HG03097 (cell line): Measurements from ENCODE around the gene SORBS2.

ENCODE experiments used
- ATAC-seq: cut with Tn5 transposase; IDR thresholded peaks from one replicate; pipeline ENCODE4 v1.9.1; 2021; ENCODE audit not compliant: unreplicated experiment, low FRiP score

Gene SORBS2

DNA sequence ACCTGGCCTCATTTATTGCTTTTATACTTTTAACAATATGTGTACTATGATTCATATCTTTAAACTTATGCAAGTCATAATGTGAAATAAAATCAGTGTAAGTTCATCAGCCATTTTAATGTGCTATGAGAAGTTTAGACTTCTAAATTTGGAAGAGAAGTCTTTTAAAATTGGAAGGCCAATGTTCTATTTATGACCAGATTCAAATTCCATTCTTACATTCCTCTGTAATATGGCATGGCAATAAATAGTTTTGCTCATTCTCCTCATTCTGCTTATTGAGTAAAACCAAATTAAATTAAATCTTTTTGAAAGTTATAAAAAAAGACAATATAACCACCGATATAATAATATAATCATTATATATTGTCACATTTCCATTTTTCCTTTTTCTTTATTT, 126.2 kb downstream of the SORBS2 start:
- ATAC-seq = no peak

DNA sequence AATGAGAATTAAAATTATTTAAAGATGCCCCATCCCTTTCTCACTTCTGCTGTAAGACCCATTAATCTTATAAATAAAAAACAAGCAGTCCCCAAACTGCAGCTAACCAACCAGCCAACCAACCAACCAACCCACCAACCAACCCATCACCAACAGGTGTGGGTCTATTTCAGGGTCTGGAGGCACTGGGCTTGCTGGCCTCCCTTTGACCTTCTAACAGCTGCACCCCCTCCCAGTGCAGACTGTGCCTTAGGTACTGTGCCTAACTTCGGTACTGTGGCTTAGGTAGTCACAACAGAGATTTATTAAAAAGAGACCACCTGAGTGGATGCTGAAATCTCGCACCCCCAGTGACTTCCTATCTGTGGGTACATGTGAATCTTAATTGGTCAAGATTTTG, 128.1 kb downstream of the SORBS2 start:
- ATAC-seq = no peak

DNA sequence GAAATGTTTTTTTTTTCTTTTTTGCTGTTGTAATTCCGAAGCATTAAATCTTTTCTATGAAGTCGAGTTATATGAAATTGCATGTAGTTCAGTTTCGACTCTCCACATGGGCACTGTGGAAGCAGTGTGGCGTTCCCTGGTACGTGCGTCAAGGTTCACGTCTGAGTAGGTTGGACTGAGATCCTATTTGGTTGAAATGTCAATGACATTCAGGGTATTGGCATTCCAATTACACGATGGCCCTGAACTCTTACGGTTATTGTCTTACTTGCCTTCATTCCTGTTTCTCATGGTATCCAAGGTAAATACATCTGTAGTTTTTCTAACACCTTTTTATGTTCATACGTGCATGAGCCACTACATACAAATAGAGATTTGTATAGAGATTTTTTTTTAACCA, 128.8 kb downstream of the SORBS2 start:
- no peak for ATAC-seq

DNA sequence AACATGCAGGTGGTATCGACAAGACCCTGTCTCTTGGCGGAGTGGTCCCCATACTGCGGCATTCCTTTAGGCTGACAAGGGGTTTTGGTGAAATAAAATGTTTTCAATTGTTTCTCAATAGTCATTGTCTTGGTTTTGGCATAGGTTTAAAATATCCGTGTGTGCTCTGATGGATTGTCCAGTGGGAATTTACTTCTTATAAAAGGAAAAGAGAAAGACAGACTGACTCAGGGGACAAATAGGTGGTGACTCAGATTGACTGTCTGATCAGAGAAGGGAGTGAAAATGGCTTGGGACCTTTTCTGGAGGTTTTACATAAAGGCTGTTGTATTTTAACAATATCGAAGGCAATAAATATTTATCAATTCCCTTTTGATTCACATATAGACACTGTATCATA, 129.8 kb downstream of the SORBS2 start:
- no peak for ATAC-seq

DNA sequence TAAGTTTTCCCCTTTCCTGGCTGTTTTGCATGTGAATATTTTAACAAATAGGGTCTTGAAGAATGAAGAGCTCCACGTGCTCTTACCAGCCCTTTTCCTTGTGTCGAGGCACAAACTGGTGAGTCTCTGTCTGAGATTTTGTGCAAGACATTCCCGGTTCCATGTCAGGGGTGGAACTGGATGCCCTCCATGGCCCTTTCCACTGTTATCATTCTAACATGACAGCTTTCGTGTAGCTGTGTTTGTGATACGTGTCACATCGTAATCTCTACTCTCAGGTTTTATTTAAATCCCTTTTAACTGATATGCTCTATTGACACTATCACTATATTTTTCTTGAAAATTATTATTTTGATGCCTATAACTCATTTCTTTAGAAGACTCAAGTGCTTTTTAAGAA, 130.4 kb downstream of the SORBS2 start:
- no peak for ATAC-seq

DNA sequence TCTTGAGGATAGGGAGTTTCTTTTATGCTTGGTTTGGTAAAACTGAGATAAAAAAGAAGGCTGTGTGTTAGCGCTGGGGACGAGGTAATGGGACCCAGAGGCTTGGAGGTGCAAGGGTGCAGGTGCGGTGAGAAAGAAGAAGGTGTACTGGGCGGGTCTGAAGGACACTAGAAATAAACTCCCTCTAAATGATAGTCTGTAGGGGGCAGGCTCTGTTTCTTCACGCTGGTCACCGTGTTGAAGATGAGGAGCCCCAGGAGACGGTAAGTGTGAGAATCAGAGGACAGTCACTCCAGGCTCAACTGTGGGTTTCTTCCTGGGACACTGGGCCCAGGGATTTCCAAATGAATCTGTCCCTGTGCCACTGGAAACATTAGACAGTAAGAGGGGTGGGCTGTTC, 131.4 kb downstream of the SORBS2 start:
- no peak for ATAC-seq

DNA sequence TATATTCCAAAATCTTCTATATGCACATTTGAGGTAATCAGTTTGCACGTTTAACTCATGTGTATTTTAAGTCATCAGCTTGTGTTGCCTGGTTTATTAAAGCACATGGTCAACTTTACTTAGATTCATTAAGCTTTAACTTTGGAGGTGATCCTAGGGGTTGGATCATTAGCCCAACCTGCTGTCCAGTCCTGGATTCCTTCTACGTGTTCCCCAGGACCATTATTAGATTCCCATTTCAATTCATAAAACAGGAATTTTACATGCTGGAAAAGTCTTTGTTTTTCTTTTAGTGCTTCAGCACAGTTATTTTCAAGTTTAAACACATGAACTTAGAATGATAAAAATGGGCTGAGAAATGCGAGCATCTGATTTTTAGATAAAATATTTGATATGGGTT, 132.5 kb downstream of the SORBS2 start:
- ATAC-seq = no peak

DNA sequence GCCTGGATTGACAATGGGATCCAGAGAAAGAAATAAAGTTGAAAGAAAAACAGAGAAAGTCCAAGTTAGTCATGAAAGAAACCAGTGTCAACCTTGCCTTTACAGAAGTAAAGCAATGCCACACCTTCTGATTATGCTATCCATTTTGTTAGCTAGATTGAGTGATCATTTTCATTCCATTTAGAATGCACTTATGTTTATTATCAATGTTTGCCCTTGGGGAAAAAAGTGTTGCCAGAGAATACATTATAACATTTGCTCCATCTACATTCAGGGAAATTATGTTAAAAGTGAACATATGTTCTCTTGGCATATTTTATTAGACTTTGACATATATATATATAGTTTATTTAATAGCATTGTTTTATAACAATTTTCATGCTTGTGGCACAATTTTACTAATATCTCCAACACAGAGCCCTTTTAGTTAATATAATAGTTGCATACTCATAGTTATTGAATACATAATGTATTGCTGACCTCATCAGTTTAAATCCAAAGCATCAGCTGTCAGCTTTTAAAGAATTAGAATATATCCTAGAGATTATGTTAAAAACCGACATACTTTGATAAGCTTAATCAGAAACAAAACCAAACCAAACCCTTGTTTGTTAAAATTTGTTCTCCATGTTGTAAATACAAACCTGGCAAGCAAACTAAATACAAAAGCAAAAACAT, 134.2 kb downstream of the SORBS2 start:
- ATAC-seq = no peak

DNA sequence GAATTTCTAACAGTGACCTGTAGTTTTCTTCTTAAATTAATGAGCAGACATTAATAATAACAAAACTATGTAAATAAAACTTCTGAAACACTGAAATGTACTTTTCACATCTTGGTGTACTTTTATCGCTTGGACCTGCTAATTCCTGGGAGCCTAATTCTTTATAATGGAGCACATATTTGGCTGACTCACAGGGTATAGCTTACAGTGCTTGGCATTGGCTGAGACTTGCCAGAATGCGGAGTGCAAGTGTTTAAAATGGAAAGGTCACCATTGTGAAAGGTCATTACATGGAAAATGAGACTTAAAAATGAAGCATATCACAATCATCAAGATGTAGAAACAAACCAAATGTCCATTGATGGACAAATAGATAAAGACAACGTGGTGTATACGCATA, 139.4 kb downstream of the SORBS2 start:
- no peak for ATAC-seq

DNA sequence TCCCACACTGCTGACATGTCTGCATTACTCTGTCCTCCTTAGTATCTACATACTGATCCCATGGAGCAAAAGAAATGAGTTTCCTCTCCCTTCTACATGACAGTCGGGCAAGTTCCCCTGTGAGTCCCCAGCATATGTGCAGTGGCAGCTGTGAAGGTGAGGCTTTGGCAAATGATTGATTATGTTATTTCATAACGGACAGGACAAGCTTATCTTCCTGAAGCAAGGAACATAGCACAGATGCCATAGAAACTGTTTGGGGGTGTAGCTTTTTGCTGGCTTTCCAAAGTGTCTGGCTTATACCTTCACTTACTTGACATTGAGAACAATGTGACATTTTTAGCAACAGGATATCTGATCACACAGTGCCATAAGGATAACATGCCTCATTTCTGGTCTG, 139.8 kb downstream of the SORBS2 start:
- ATAC-seq = no peak

DNA sequence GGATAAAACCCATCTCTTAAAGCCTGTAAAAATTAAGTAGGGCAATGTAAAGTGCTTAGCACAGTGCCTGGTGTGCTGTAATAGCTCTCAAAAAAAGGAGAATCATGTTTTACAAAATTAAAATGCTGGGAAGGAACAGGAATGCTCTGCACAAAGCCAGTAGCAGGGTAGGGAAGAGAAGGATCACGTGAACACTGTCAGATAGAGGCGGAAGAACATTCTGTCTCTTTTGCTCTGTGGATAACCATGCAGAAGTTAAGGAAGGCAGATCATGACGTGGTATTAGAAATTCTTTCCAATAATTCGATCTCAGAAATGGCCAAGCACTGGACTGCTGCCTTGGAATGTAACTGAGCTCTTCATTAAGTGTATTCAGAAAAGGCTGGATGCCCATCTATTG, 140.5 kb downstream of the SORBS2 start:
- no peak for ATAC-seq

DNA sequence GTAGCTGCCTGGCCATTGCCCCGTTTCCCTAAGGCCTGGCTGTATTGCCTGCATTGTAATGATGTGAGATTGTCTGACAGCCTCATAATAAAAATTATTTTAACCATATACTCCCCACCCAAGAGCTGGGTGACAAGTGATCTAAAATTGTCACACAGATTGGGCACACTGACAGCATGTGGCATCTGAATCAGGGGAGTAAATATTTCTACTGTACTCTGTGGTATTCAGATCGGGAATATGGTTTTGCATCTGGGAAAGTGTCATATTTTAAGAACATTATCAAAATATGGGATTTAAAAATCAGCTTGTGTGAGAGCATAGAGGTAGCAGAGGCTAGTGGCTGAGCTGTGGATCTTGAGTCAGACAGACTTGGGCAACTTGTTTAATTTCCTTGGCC, 140.9 kb downstream of the SORBS2 start:
- no peak for ATAC-seq

DNA sequence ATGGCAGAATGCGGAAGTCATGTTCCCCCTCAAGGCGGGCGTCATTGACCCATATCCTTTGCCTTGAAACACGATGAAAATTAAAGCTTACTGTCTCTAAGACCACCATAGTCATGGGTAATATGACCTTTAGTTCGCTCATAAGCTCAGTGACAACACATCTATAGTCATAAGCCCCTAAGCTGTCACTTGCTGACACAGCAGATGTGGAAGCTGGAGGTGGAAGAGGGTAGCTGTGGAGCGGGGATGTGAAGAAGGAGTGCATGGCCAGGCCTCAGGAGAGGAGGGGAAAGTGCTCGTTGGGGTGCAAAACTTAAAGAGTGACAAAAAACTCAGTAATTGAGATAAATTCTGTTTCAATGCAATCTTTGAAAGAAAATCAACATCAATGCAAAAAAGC, 142.7 kb downstream of the SORBS2 start:
- ATAC-seq = no peak

DNA sequence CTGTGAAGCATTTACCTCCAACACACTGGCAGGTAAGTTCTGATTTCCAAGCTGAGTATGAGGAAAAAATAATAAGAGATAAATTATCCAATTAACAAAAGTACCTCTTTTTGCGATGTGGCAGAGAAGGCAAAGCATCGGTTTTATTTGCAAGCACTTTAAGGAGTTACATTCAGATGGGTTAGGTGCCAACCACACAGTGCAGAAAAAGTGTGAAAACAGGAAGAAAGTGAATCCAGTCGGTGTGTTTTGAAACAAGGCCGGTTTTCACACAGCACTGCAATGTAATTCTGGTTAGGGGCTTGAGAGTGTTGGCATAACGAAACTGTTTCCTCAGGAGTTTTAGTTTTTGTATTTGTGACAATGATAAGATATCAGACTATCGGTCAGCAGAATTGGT, 145.8 kb downstream of the SORBS2 start:
- no peak for ATAC-seq

DNA sequence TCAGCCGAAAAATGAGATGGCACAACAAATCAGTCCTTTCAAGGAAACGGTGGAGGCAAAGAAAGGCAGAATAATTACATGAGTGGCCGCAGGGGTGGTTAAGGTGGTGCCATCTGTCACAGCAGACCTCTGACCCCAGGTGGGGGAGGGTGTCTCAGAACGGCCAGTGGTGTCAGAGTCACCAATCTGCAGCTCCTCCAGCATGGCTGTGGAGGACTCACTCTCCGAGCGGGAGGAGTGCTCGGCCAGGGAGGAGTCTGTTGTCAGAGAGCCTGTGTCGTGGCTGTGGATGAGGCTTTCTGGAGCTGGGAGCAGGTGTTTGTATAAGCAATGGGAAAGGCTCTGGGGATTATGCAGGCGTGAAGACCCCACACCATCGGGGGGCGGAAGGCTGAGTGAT, 146.3 kb downstream of the SORBS2 start:
- no peak for ATAC-seq

DNA sequence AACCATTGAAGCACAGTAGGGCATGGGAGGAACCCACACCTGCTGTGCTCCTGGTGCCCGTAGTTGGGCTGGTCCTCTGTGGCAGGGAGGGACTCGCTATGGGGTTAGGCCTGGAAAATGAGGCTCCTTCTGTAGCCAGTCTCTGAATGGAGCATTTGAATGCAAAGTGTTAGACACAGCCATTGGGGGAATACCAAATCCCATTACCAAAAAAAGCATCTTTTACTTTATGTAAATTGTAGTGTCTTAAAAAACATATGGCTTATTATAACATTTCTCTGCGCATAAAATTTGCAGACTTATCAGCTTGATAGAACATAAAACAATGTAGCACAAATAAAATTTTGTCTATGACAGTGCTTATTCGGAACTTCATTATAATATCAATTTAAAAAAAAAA, 147.5 kb downstream of the SORBS2 start:
- ATAC-seq = no peak

DNA sequence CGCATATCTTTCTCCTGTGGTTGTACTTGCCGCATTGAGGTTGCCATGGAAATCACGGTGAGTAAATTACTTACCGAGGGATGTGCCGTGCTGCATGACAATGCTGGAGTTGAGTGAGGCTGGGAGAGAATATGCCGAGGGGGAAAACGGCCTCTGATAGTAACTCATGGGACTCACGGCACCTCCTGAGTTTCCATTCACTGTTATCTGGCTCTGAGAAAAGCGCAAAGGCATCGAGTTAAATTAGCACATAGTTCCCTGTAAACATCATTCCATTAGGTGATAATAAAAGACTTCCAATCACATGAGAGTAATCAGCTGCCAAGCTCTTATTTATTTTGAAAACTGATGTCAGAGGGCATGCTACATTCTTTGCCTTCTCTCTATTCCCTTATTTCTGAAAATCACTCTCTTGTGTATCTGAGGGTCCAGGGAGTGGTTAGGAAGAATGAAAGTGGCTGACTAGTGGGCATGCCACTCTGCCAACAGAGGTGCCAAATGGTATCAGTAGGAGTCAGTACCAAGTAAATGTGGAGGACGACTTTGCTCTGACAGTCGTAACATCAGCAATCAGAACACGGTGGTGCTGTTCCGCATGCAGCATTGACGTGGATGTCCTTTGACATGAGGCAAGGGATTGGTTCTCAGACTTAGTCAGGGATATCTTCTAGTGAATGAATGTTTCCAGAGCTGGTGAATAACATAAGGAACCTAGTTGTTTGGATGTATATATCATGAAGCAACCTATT, 149.8 kb downstream of the SORBS2 start:
- no peak for ATAC-seq

DNA sequence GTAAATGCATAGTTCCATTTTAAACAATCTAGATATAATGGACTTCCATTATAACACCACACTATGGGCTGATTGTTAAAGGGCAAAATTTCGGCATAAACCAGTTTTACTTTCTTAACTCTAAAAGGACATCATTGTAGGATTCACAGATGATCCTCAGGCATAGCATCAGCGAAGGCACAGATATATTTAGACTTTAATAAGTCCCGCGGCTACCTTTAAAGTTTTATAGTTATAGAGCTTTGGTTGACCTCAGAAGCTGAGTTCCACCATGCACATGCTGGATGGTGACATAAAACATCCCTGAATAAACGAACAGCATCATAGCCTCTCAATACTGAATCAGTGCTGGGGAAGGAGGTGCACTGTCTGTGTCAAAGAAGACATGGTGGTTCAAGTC, 151.7 kb downstream of the SORBS2 start:
- ATAC-seq = no peak

DNA sequence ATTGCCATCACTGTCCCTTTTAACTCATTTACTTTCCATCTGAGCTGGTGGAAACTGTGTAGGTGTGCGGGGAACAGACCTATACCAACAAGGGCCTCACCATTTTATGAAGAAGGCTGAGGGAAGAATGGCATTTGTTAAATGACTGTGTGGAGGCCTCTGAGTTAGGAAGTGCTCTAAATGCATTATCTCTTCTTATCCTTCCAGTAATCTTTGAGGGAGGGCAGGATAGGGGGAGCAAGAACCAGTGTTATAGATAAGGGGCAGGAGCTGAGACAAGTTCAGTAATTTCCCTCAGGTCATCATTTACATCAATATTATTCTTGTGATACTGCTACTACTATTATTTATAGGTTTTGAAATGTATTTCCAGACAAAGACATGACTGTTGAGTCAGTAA, 154.3 kb downstream of the SORBS2 start:
- no peak for ATAC-seq

DNA sequence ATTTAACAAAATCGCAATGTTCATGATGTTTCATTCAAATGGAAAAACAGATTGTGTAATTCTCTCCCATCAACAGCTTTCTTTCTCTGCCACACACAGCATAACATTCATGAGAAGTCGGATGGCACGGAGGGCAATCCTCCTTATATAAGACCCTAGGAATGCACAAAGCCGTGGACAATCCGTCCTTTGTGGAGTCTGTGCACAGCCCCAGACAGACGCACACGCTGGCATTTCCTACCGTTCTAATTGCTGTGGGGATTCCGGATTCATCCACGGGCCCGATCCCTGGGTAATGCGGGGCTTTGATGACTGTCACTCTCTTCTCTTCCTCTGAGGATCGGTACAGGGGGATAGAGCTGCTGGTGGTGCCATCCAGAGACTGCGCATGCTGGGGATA, 154.8 kb downstream of the SORBS2 start:
- ATAC-seq = no peak

DNA sequence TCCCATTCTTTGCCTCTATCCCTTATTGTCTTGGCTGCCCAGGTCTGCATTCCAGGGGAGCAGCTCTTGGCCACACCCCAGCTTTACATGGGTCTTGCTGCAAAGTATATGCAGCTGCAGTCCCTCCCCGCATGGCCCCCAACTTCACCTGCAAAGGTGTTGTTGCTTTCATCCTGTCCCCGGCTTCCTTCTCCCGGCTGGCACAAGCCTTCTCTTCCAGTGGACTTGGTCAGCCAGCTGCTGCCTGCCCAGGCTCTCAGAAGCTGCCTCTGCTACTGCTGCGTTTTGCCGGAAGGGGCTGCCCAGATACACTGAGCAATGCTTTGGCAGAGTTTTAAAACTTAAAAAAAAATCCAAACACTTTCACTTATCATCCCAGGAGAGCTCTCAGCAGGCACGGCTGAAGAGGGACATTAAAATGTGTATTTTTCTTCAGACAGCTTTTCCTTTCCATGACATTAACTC, 155.5 kb downstream of the SORBS2 start:
- ATAC-seq = no peak

DNA sequence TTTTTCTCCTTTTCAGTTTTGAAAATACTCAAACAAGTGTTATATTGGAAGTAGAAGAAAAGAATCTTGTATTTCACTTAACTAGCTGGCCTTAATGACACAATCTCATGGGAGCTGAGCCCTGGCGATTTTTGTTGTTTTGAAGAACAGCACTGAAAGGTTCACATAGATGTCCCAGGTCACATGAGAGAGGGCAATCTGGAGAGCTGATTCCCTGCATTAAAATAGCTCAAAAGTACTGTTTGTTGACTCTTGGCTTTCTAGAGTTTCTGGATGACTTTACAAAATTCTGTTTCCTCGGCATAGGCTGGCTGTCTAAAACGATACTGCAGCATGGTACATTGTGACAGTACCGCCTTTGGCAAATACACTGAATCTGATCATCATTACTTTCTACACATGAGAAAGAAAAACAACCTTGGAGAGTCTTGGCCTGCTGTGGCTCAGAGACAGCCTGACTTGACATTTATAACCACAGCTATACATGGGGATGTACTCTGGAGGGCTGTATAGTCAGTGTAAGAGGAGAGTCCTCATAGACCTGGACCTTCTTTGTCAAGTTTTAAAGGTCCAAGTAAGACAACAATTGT, 156.9 kb downstream of the SORBS2 start:
- no peak for ATAC-seq
